Epithelial cell of esophagus (primary cell): ENCODE results near the gene MAPK8.
"Not testable (repeated sequence)": the region's sequence is repeated elsewhere in the genome, so short reads cannot be mapped to it uniquely, and the experiment has no call there.

Experiments used
- DNase-seq: peaks from one replicate; pipeline ENCODE4 v3.0.0; 2010; ENCODE audit warnings: low read depth
- H3K4me3 ChIP-seq: 2 replicates; pipeline ENCODE4 v1.5.1; 2011; ENCODE audit warnings: mild to moderate bottlenecking, low read length, control low read depth
- CTCF ChIP-seq: IDR thresholded peaks from 2 replicates; pipeline ENCODE4 v1.5.1; 2011; ENCODE audit warnings: low read depth, mild to moderate bottlenecking, low read length, control low read depth, inconsistent platforms; ENCODE audit not compliant: insufficient read depth; ENCODE audit errors: missing control alignments

Gene MAPK8

GRCh38 chr10:48343921-48344598 lies 37.6 kb downstream of the MAPK8 start:
- no peak for TF ChIP-seq CTCF
- DNase-seq = no peak
- H3K4me3 ChIP-seq = no peak overlapping the region

- H3K4me3 ChIP-seq, DNase-seq: not testable (repeated sequence)
These were observed 39.8 kb downstream of the MAPK8 start for GRCh38 chr10:48346248-48346647.

- not testable (repeated sequence) for H3K4me3 ChIP-seq, DNase-seq
These were observed 41.1 kb downstream of the MAPK8 start for GRCh38 chr10:48347539-48347938.

- not testable (repeated sequence) for H3K4me3 ChIP-seq, DNase-seq
These were observed 41.5 kb downstream of the MAPK8 start for GRCh38 chr10:48347943-48348342.

- H3K4me3 ChIP-seq = no peak overlapping the region
- TF ChIP-seq CTCF = no peak
- DNase-seq = no peak
These were observed 46.8 kb downstream of the MAPK8 start for GRCh38 chr10:48353246-48353645.

GRCh38 chr10:48357631-48358030 lies 51.2 kb downstream of the MAPK8 start:
- TF ChIP-seq CTCF = no peak
- H3K4me3 ChIP-seq = no peak overlapping the region
- DNase-seq = no peak

GRCh38 chr10:48358162-48358561 lies 51.7 kb downstream of the MAPK8 start:
- no peak overlapping the region for H3K4me3 ChIP-seq
- TF ChIP-seq CTCF = no peak
- no peak for DNase-seq

GRCh38 chr10:48358838-48359237 lies 52.4 kb downstream of the MAPK8 start:
- no peak for DNase-seq
- H3K4me3 ChIP-seq = no peak overlapping the region
- no peak for TF ChIP-seq CTCF

- no peak for TF ChIP-seq CTCF
- DNase-seq = no peak
- H3K4me3 ChIP-seq = no peak overlapping the region
These were observed 54.7 kb downstream of the MAPK8 start for GRCh38 chr10:48361176-48361575.
